Measurements from ENCODE around the gene ANTXR1.

Gene ANTXR1

DNA sequence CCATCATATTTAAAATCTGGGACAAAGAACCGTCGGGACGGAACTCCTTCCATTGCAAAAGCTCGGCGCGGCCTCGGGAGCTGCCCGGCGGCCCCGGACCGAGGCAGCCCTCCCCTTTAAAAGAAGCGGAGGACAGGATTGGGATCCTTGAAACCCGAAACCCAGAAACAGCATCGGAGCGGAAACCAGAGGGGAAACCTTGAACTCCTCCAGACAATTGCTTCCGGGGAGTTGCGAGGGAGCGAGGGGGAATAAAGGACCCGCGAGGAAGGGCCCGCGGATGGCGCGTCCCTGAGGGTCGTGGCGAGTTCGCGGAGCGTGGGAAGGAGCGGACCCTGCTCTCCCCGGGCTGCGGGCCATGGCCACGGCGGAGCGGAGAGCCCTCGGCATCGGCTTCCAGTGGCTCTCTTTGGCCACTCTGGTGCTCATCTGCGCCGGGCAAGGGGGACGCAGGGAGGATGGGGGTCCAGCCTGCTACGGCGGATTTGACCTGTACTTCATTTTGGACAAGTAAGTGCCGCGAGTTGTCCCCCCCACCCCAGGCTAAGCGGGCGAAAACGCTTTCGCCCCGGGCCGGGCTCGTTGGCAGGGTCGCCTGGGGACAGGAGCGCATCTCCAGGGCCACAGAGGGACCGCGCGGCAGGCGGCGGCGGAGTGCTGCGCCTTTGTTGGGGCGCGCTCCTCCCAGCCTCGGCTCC, at the start of gene ANTXR1:
ANTXR1 (plus strand) TSS at position 38 of the 698 bp plus-strand sequence; CDS start at position 359, 321 bp downstream.
- DNase-seq, result peak; percentile 59

DNA sequence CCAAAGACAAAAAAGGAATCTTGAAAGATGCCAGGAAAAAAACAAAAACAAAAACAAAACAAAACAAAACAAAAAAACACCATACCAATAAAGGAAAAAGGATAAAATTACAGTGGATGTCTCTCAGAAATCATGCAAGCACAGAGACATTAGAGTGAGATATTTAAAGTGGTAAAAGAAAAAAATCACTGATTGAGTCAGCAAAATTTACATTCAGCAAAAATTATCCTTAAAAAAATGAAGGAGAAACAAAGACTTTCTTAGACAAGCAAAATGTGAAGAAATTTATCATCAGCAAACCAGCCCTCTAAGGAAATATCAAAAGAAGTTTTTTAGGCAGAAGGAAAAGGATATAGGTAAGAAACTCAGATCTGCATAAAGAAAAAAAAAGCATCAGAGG, 48.7 kb upstream of the ANTXR1 start:
- DNase-seq, result no peak

DNA sequence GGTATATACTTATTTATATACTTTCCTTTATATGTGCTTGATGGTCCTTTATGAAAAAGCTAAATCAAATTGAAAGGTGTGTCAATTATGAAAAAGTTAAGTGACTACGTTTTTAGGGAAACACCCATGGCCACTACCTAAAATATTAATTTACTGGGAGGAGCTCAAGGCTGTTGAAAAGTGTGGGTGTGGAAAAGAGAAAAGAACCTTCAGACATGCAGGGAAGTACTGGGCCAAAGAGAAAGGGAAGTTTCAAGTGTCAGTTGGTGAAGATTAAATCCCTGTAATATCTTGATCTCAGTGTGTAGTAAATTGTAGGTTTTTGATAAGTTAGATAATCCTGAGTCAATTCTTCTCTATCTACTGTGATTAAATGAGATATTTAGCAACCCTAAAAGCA, 44.8 kb upstream of the ANTXR1 start:
- no peak for DNase-seq

DNA sequence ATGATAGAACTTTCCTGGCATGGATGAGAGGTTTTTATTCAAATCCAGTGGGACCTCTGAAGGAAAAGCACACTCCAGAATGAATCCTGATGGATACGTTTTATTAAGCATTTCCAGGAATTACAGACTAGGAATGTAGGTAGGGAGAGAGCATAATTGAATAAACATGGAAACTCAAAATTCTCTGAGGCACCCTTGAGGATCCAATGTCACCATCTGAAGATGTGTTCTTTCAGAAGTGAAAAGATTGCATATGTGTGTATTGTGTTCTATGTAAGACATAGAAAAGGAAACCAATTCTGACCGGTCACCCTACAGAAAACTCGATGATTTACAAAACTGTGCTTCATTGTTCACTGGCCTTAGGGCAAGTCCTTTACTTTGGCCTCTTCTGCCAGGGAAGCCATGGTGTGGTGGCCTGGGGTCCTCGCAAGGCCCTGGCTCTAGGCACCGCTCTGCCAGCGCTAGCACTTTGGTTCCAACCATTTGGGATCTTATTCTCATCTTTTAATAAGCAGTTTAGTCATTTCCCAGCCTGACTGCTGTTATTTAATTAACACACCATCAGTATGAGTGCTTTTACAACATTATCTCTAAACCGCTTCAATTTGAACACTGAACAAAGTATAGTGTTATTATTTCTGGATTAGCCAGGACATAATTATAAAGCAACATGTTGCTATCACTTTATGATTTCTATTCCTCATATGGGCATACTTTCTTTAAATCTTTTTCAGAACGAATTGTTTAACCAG, 43.1 kb upstream of the ANTXR1 start:
- no peak for DNase-seq

DNA sequence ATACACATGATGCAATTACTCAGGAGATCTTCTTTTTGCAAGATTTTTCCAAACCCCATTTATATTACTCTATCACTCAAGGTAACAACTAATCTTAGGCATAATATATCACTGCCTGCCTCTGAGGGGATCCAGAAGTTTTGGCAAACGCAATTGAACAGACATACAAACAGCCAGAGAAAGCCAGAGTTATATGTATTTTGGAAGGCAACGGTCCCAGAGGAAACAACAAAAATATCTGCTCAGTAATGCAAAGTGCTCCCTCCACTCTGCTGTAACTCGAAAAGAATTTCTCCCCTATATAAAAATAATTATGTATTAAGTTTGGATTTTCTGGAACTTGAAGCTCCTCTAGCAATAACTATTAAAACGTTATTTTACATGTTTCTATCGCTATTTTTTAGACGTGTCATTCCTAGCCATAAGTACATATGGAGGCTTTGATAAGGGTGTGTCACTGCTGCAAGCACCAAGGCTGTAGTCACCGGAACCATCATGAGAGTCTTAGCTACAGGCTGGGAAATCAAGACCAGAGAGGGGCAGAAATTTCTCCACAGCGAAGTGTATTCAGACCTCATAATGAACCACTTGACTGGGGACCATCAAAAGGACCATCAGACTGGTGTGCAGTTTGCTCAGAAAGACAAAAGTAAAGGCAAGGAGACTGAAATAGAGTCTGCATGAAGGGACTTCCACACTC, 42.3 kb upstream of the ANTXR1 start:
- DNase-seq, result no peak

DNA sequence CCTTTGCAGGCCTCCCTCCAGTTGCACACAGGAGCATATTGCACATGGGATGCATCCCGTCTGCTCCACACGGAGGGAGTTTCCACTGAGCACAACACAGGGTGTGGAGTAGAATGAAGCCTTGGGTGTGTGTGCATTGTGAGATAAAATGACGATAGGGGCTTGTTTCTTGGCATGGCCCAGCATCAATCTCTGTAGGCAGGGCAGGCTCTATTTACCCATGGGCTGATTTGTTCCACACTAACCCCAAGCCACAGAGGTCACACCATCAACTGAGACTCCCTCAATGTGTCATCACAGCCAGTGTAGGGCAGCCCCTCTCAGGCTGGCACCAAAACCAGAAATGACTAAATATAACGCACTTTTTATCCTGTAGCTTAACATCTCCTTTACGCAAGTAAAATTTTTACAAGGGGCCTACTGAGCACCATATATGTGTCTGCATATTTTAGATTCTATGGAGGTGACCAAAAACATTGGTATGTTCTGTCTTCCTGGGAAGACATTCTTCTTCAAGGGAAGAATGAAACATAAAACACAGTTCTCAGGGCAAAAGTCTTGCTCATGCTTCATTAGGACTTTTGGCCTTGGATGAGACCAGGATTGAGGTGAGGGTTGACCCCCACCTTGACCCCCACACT, 41.3 kb upstream of the ANTXR1 start:
- DNase-seq, result no peak

DNA sequence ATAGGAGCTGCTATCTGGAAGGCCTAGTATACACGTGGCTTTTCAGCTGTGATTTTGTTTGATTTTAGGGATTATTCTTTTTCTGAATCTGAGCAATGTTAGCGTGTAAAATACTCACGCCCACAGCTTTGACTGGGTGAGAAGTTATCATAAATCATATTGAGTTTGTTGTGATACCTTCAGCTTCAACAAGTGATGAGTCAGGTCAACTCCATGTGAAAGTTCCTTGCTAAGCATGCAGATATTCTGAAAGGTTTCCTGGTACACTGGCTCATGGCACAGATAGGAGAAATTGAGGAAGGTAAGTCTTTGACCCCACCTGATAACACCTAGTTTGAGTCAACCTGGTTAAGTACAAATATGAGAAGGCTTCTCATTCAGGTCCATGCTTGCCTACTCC, 38.7 kb upstream of the ANTXR1 start, which contains the start of gene GKN1:
GKN1 (plus strand) TSS at position 386 of the 400 bp plus-strand sequence. CDS start 42 bp downstream, outside the sequence.
- DNase-seq, result no peak

DNA sequence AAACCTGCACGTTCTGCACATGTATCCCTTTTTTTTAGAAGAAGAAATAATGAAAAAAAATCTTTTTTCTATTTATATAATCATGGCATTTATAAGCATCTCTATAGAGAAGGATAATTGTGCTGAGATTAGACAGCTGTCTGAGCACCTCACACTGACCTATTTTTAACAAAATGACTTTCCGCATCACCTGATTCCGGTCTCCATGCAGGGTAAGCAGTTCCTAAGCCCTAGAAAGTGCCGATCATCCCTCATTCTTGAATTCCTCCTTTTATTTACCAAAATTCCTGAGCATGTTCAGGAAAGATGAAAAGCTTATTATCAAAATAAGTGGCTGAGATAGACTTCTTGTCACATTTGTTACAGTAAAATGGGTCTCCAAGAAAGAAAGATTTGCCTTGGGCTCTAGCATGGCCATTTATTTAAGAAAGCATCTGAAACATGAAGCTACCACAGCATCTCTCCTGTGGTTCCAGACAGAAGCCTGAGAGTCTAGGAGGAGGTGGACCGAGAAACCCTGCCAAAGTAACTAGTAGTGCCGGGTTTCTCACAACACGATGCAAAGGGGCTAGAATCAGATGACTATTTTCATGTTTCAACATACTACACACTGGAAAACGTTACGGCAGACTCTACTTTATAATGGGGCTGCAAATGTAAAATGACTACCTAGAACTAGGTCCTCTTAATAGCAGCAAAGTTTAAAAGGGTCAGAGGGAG, 37.9 kb upstream of the ANTXR1 start:
- DNase-seq, result no peak

DNA sequence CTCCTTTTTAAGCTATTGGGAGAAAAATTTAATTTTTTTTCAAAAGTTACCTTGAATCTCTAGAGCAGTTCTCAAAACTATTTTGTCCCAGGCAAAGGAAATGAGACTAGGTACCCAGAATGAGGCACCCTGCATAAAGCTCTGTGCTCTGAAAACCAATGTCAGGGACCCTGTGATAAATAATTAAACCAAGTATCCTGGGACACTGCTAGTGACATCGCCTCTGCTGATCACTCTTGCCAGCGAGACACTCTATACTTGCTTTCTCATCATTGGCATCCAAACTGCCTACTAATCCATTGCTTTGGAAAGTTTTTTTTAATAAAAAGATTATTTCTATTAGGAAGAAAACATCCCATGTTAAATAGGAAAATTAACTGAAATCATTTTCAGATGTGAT, 37.1 kb upstream of the ANTXR1 start:
- DNase-seq, result no peak

DNA sequence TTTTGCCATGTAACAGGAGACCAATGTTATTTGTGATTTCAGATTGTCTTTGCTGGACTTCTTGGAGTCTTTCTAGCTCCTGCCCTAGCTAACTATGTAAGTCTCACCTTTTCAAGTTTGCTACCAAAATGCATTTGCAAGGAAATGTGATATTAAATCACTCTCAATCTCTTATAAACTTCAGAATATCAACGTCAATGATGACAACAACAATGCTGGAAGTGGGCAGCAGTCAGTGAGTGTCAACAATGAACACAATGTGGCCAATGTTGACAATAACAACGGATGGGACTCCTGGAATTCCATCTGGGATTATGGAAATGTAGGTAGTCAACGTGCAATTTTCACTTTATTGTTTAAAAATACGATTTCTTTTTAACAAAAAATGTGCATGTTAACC, 35.5 kb upstream of the ANTXR1 start:
- DNase-seq, result no peak

DNA sequence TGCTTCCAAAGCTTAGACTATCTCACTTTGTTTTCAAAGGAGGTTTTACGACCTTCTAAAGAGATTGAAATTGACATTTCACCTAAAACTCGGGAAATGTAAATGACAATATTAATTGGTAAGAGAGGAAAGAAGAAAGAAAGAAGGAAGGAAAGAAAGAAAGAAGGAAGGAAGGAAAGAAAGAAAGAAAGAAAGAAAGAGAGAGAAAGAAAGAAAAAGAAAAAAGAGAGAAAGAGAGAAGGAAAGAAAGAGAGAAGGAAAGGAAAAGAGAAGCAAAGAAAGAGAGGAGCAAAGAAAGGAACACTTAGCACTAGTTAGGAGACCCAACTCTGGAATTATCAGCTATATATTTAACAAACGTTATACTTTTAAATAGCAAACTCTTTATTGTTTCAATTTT, 34.9 kb upstream of the ANTXR1 start:
- DNase-seq, result no peak

DNA sequence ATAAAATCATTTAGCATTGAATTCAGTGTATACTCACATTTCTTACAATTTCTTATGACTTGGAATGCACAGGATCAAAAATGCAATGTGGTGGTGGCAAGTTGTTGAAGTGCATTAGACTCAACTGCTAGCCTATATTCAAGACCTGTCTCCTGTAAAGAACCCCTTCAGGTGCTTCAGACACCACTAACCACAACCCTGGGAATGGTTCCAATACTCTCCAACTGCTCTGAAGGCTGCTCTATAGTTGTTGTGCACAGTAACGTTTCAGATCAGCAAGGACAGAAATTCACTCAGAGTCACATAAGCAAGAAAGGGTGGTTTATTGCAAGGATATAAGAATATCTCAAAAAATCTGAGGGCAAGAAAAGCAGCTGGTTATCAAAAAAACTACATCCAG, 32.0 kb upstream of the ANTXR1 start:
- no peak for DNase-seq

DNA sequence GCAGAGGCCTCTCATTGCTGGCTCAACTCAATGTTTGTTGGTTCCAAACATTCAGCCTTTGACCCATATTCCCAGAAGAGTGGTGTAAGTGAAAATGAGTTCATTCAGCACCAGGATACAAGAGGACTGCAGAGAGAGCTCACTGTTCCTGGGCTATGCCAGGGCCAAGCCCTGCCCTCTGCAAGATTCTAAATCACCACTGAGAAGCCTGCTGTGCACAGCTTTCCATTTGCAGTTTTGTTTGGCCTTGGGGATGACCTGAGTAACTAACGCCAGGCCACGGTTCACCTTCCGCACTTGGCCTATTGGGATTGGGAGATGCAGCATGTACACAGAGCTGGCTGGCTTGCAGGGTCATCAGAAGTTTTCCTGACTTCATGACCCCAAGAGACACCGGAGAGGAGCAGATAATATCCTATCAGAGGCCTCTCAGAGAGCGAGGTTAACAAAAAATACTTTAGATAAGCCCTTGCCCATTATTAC, 25.9 kb upstream of the ANTXR1 start:
- no peak for DNase-seq

DNA sequence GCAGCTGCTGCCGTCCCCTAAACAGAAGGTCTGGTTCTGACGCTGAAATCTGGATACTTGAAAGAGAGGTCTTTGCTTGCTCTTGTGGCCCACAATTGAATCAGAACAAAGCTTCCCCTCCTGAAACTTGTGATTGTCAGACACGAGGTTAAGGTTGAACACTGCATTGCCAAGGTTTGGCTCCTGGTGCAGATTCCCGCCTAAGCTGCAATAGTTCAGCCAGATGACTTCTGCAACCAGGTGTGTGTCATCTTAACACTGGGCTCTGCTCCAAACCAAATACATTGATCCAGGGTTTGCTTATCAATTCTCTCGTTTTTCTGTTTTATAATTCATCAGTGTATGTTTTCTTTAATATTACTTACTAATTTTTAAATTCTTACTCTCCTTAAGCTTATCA, 23.9 kb upstream of the ANTXR1 start:
- DNase-seq, result no peak

DNA sequence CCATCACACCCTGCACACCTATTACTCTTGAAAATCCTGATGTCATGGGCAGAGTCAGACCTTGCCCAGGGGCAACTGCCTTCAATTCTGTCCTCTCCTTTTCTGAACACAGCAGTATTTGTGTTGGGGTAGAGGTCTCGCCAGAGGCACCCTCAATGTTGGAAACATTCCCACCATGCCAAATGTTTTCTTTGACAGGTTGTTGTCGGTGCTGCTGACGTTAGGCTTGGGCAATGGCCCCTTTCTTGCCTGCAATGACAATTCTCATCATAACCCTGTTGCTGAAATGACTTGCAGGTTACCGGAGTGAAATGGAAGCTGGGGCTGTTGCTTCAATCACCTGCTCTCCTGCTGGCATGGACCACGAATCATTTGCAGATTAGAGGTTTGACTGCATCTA, 20.6 kb upstream of the ANTXR1 start:
- no peak for DNase-seq

DNA sequence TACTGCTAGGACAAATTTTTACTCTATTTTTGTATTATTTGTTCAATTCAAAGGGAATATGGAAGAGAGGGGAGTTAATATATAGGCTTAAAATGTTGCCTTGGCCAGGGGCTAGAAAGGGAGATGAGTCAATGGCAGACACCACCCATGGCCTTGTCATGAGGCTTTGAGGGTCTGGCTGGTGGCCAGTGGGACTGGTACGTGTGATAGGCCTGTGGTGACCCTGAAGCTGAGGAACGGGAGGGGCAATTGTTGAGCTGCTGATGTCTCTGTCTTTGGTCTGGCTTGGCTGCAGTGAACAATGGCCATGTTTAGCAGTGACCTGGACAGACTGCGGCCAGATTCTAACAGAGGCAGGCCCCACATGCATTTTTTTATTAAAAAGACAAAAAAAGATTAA, 20.0 kb upstream of the ANTXR1 start:
- no peak for DNase-seq

DNA sequence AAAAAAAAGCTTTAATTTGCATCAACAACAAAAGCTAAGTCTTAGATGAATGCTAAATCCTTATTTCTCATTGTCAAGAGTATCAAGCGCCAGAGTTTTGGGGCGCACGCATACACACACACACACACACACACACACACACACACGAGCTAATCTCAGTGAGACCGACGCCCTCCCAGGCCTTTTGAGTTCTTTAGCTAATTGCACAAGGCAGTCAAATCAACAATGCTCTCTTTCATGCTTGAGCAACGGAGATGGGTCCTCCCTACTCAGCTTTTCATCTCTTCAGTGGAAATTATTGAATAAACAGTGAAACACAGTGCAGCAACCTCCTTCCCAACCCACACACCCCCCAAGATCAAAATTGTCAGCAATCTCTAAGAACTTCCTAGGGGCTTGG, 19.3 kb upstream of the ANTXR1 start:
- peak; percentile 11 for DNase-seq

DNA sequence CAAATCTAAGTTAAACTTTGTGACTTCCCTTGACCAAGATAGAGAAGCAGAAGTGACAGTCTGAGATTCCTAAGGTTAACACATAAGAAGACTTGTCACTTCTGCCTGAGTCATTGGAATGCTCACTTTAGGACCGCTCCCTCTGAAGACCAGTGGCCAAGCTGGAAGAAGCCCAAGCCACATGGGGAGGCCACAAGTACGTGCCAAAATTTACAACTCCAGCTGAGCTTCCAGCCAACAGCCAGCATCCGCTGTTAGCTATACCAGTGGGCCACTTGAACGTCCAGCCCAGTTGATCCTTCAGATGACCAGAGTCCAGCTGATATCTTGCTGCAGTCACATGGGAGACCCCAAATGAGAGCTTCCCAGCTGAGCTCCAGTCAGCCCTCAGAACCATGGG, 18.1 kb upstream of the ANTXR1 start:
- no peak for DNase-seq

DNA sequence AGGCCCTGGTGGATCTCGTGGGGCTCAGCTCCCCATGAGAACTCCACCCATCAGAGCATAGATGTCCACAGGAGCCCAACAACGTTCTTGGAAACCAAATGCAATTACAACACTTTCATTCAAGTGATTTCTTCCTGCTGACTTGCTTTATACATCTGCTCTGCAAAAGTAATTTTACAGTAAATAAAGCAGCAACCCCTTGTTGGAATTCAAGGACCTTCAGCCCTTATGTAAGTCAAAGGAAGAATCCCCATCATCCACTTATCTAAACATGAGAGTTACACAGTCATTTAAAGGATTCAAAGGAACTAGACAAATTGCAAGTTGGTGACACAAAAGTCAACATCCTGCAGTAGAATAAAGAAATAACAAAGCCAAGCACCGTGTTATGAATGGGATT, 17.1 kb upstream of the ANTXR1 start:
- DNase-seq, result peak; percentile 7

DNA sequence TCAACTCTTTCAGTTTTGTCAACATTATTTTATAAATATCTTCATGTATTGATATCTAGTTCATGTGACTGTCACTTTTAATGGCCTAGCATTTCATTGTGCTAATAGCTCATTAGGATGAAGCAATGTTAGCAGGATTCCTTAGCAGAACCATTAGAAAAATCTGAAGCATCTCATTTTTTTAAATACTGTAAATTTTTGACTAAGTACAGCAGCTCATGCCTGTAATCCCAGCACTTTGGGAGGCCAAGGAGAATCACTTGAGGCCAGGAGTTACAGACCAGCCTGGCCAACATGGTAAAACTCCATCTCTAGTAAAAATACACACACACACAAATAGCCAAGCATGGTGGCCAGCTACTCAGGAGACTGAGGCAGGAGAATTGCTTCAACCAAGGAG, 15.6 kb upstream of the ANTXR1 start:
- DNase-seq, result no peak

DNA sequence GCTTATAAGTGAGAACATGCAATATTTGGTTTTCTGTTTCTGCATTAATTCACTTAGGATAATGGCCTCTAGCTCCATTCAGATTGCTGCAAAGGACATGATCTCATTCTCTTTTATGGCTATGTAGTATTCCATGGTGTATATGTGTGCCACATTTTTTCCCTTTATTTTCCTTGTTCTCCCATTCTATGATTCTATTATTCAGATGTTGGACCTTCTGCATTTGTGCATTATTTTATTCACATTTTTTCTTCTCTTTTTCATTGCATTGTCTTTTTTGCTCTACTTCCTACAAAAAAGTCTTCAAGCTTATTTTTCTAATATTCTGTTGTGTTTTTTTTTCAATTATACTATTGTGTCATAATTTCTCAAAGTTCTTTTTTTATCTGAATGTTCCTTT, 11.1 kb upstream of the ANTXR1 start:
- no peak for DNase-seq

DNA sequence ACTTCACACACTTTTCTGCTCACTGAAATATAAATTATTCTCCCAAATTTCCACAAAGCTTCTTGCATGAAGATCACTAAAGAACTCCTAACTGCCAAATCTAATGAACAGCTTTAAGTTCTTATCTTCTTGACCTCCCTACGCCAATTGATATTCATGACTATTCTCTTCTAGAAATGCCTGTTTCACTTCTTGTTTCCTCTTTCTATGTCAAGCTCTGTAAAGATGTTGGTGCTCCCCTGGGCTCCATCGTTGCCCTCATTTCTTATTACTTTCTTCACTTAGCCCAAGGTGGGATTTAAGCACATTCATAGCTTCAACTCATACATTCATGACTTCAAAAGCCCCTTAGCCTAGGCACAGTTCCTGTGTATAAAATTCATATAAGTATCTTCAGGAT, 9.2 kb upstream of the ANTXR1 start:
- DNase-seq, result no peak

DNA sequence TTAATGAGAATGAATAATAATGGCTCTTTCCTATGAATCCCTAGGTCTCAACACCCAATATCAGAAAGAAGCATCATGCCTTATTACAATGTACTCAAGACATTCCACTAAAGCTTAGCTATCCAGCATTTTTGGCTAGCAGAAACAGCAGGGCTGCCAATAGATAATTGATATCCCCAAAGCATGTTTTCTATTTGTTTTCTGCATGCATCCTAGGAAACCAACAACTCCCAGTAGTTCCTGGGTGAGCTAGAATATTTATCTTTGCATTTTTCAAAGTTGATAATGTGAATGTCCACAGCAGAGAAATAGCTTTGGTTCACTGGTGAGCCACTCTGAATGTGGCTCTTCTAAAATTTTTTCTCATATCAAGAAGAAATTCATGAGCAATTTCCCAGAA, 5.8 kb upstream of the ANTXR1 start:
- no peak for DNase-seq
